Measurements from ENCODE around the gene OXGR1.

The OXGR1 gene

GRCh38 chr13:96963786-96964475 lies 30.3 kb downstream of the OXGR1 start:
- DNase-seq (ENCODE audit: low read depth in 2 of 2, low spot score in 1 of 2): no peak

- DNase-seq (ENCODE audit: low read depth in 2 of 2, low spot score in 1 of 2): no peak
These were observed 33.9 kb downstream of the OXGR1 start for GRCh38 chr13:96960379-96960778.

- DNase-seq (ENCODE audit: low read depth in 2 of 2, low spot score in 1 of 2): no peak
These were observed 35.9 kb downstream of the OXGR1 start for GRCh38 chr13:96958286-96958891.

GRCh38 chr13:96952595-96952994 lies 41.7 kb downstream of the OXGR1 start:
- no peak for DNase-seq (ENCODE audit: low read depth in 2 of 2, low spot score in 1 of 2)

- DNase-seq (ENCODE audit: low read depth in 2 of 2, low spot score in 1 of 2): no peak
These were observed 46.1 kb downstream of the OXGR1 start for GRCh38 chr13:96948127-96948526.

- no peak for DNase-seq (ENCODE audit: low read depth in 2 of 2, low spot score in 1 of 2)
These were observed 46.8 kb downstream of the OXGR1 start for GRCh38 chr13:96947343-96947910.

- DNase-seq (ENCODE audit: low read depth in 2 of 2, low spot score in 1 of 2): no peak
These were observed 47.5 kb downstream of the OXGR1 start for GRCh38 chr13:96946709-96947311.

- no peak for DNase-seq (ENCODE audit: low read depth in 2 of 2, low spot score in 1 of 2)
These were observed 53.3 kb downstream of the OXGR1 start for GRCh38 chr13:96940961-96941360.

- DNase-seq (ENCODE audit: low read depth in 2 of 2, low spot score in 1 of 2): no peak
These were observed 58.4 kb downstream of the OXGR1 start for GRCh38 chr13:96935901-96936300.
